ENCODE data around the gene RHOJ.

RHOJ gene

DNA sequence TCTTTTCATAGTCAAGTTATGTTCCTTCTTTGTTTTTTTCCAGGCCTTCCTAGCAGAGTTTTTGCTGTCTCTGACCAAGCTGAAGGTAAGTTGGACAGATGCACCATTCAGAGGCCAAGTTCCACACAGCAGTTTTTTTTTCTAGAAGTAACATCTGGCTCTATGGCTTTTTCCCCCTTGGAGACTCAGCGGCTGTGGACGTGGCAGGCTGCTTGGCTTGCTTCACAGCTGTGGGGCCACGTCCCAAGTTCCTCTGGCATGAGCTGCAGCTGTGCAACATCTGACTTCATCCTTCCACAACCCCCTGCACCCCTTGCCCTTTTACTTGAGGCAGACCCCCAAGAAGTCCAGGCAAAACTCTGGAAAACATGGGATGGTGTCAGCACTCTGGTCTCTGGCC, 24.2 kb upstream of the RHOJ start:
- Histone ChIP-seq H3K27me3 (ENCODE audit: insufficient read depth, low read length) (peaks cover 6% of the 10 kb centered on the region; the same call in 1 of the 2 replicates), H3K27ac (ENCODE audit: low read depth, low read length) (no peak overlapping the region), H2AFZ (ENCODE audit: low read length, unreplicated experiment) (no peak overlapping the region), H3K79me2 (ENCODE audit: control insufficient read depth, insufficient read depth, low read length, unreplicated experiment) (no peaks in the 10 kb centered on the region), H3K4me3 (ENCODE audit: low read depth, low read length) (no peak overlapping the region), H3K36me3 (ENCODE audit: insufficient read depth, low read length) (no peaks in the 10 kb centered on the region), H3K4me1 (ENCODE audit: control insufficient read depth, insufficient read depth, low read length, unreplicated experiment) (peaks cover 6% of the 10 kb centered on the region)

DNA sequence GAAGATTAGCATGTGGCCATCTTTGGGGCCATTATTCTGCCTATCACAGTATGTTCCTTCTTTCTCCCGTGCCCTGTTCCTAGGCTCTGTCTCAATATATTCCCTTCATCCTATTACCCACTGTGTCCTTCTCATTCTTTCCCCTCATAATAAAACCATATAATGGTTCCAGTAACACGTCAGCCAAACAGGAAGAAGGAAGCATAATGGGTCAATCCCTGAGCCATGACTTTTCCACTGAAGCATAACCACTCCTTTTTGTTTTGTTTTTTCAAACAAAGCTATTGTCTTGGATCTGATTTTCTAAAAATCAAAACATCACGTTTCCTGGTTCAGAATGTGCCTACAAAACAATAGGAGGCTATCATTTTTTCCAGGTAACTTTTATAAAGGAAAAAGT, 21.3 kb upstream of the RHOJ start:
- no peak overlapping the region for H3K27ac ChIP-seq (ENCODE audit: low read depth, low read length)
- no peaks in the 10 kb centered on the region for H3K36me3 ChIP-seq (ENCODE audit: insufficient read depth, low read length)
- no peaks in the 10 kb centered on the region for H3K27me3 ChIP-seq (ENCODE audit: insufficient read depth, low read length)
- no peak overlapping the region for H3K4me3 ChIP-seq (ENCODE audit: low read depth, low read length)
- H3K4me1 ChIP-seq (ENCODE audit: control insufficient read depth, insufficient read depth, low read length, unreplicated experiment) = peaks cover 15% of the 10 kb centered on the region
- no peak overlapping the region for H2AFZ ChIP-seq (ENCODE audit: low read length, unreplicated experiment)
- no peaks in the 10 kb centered on the region for H3K79me2 ChIP-seq (ENCODE audit: control insufficient read depth, insufficient read depth, low read length, unreplicated experiment)

DNA sequence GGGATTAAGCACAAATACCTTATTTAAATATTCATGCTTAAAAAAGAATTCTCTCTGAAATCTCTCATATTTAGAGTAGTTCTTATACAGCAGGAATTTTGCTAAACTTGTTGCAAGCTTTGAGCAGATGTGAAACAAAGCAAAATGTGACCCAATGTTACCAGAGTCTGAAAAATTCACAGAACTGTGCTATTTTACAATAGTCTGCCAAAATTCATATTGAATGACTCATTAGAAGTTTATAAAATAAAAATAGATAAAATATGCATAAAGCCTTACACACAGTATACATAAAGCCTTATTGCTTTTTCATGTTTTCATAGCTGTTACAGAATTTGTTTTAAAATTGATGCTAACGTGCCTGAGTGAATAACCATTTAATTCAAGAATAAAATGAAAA, 17.8 kb upstream of the RHOJ start:
- Histone ChIP-seq H3K36me3 (ENCODE audit: insufficient read depth, low read length) (no peaks in the 10 kb centered on the region), H3K4me1 (ENCODE audit: control insufficient read depth, insufficient read depth, low read length, unreplicated experiment) (peaks cover 9% of the 10 kb centered on the region), H3K4me3 (ENCODE audit: low read depth, low read length) (no peak overlapping the region; the same call in 1 of the 2 replicates), H3K27me3 (ENCODE audit: insufficient read depth, low read length) (no peaks in the 10 kb centered on the region), H2AFZ (ENCODE audit: low read length, unreplicated experiment) (no peak overlapping the region), H3K79me2 (ENCODE audit: control insufficient read depth, insufficient read depth, low read length, unreplicated experiment) (no peaks in the 10 kb centered on the region), H3K27ac (ENCODE audit: low read depth, low read length) (no peak overlapping the region)

DNA sequence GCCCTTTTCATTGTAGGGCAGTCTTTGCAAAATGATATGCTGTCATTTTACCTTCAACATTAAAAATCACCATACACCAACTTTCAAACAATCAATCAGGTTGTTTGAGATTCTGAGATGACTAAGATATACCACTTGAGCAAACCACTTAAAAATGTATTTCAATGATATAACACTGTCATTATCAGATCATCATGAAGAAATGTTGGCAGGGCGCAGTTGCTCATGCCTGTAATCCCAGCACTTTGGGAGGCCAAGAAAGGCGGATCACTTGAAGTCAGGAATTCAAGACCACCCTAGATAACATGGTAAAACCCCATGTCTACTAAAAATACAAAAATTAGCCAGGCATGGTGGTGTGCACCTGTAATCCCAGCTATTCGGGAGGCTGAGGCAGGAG, 13.0 kb upstream of the RHOJ start:
- Histone ChIP-seq H3K36me3 (ENCODE audit: insufficient read depth, low read length) (no peaks in the 10 kb centered on the region), H3K79me2 (ENCODE audit: control insufficient read depth, insufficient read depth, low read length, unreplicated experiment) (no peaks in the 10 kb centered on the region), H3K27ac (ENCODE audit: low read depth, low read length) (no peak overlapping the region)

DNA sequence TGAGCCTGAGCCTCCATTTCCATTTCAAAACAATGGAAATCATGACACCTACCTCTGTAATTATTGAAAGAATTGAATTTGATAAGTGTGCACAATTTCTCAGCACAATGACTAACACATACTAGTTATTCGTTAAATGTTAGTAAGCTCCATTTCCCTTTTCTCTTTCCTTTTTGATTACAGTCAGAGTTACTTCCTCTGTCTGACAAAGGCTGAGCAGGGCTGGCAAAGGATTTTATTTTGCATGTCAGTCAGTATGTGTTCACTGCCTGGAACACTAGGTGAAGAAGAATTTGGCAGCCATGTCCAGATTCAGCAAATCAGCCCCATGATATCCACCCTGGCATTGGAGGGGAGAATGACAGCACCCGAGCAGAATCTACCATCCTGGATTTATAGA, 12.2 kb upstream of the RHOJ start:
- Histone ChIP-seq H3K27me3 (ENCODE audit: insufficient read depth, low read length) (no peaks in the 10 kb centered on the region), H3K79me2 (ENCODE audit: control insufficient read depth, insufficient read depth, low read length, unreplicated experiment) (no peaks in the 10 kb centered on the region), H3K27ac (ENCODE audit: low read depth, low read length) (0 out of 2 replicates have a peak overlapping the region, but pooled peaks have one; percentile 9), H2AFZ (ENCODE audit: low read length, unreplicated experiment) (peak overlapping the region; percentile 61), H3K4me3 (ENCODE audit: low read depth, low read length) (no peak overlapping the region), H3K36me3 (ENCODE audit: insufficient read depth, low read length) (no peaks in the 10 kb centered on the region), H3K4me1 (ENCODE audit: control insufficient read depth, insufficient read depth, low read length, unreplicated experiment) (peaks cover 6% of the 10 kb centered on the region)

More for the DNA sequence above, 13.0 kb upstream of the RHOJ start:
- Histone ChIP-seq H3K4me1 (ENCODE audit: control insufficient read depth, insufficient read depth, low read length, unreplicated experiment) (peaks cover 11% of the 10 kb centered on the region), H3K27me3 (ENCODE audit: insufficient read depth, low read length) (no peaks in the 10 kb centered on the region), H3K4me3 (ENCODE audit: low read depth, low read length) (no peak overlapping the region), H2AFZ (ENCODE audit: low read length, unreplicated experiment) (no peak overlapping the region)

DNA sequence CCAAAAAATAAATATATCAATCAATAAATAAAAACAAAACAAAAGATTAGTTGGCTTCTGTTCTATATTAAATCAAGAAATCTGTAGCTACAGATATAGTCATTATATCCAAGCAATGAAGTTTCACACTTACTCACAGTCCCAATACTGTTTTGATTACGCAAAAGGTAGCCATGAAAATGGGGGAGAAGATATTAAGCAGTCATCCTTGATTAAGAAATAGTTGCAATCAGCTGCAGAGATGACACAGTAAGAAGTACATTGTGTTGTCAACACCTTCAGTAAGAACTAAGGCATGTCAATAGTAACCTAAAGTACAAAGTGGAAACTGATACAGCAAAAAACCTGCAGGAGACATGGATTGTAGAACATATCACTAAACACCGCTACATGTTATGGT, 11.0 kb upstream of the RHOJ start:
- Histone ChIP-seq H3K27me3 (ENCODE audit: insufficient read depth, low read length) (no peaks in the 10 kb centered on the region), H2AFZ (ENCODE audit: low read length, unreplicated experiment) (no peak overlapping the region), H3K79me2 (ENCODE audit: control insufficient read depth, insufficient read depth, low read length, unreplicated experiment) (no peaks in the 10 kb centered on the region), H3K4me1 (ENCODE audit: control insufficient read depth, insufficient read depth, low read length, unreplicated experiment) (peaks cover 6% of the 10 kb centered on the region), H3K27ac (ENCODE audit: low read depth, low read length) (no peak overlapping the region), H3K36me3 (ENCODE audit: insufficient read depth, low read length) (no peaks in the 10 kb centered on the region), H3K4me3 (ENCODE audit: low read depth, low read length) (no peak overlapping the region)

DNA sequence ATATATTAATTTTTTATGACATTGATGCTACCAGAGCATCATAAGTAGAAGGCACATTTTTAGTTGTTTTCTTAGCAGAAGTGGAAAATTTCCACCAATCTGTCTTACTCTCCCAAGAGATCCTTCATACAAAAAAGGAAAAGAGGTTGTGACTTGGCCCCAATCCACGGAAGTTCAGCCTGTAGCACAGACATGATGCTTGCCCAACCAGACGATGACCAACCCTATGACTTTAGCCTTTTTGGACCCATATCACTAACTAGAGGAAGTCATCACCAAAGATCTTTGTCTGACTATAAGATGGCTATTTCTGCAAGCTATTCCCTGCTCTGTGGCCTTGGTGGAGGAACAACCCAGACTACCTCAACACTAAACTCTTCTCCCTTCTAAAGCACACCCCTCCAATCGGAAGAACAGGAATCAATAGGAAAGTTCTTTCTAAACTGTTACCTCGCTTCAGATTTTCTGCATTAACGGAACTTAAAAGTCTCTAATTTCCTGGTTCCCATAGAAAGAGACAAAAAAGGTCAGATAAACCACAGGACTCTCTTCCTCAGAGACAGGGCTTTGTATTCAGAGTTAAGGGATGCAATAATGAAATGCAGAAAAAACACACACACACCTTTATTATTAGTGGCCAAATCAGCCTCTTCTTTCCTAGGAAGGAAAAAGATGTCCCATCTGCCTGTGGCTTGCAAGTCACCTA, 4.1 kb upstream of the RHOJ start:
- H3K27ac ChIP-seq (ENCODE audit: low read depth, low read length) = no peak overlapping the region
- H3K4me1 ChIP-seq (ENCODE audit: control insufficient read depth, insufficient read depth, low read length, unreplicated experiment) = peaks cover 9% of the 10 kb centered on the region
- no peak overlapping the region for H2AFZ ChIP-seq (ENCODE audit: low read length, unreplicated experiment)
- H3K4me3 ChIP-seq (ENCODE audit: low read depth, low read length) = no peak overlapping the region
- H3K36me3 ChIP-seq (ENCODE audit: insufficient read depth, low read length) = no peaks in the 10 kb centered on the region
- H3K79me2 ChIP-seq (ENCODE audit: control insufficient read depth, insufficient read depth, low read length, unreplicated experiment) = no peaks in the 10 kb centered on the region
- no peaks in the 10 kb centered on the region for H3K27me3 ChIP-seq (ENCODE audit: insufficient read depth, low read length)

DNA sequence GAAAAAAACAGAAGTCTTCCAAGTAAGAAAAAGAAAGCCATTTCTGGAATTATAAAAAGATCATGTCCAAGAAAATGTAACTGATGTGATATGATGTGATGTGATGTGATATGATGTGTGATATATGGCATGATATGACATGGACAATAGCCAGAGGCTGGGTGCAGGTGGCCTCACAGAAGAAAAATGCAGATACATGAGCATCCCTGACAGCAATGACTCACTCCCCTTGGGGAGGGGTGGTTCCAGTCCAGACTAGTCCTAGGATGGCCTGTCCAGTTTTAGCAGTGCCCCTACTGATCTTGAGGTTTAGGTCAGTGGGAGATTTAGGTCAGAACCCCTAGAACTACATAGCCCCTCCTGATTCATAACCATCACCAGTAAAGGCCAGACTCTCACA, 3.5 kb upstream of the RHOJ start:
- H3K36me3 ChIP-seq (ENCODE audit: insufficient read depth, low read length) = no peaks in the 10 kb centered on the region
- H3K4me3 ChIP-seq (ENCODE audit: low read depth, low read length) = no peak overlapping the region
- H3K4me1 ChIP-seq (ENCODE audit: control insufficient read depth, insufficient read depth, low read length, unreplicated experiment) = peaks cover 11% of the 10 kb centered on the region
- H3K27ac ChIP-seq (ENCODE audit: low read depth, low read length) = no peak overlapping the region
- no peak overlapping the region for H2AFZ ChIP-seq (ENCODE audit: low read length, unreplicated experiment)
- H3K27me3 ChIP-seq (ENCODE audit: insufficient read depth, low read length) = no peaks in the 10 kb centered on the region
- H3K79me2 ChIP-seq (ENCODE audit: control insufficient read depth, insufficient read depth, low read length, unreplicated experiment) = no peaks in the 10 kb centered on the region

DNA sequence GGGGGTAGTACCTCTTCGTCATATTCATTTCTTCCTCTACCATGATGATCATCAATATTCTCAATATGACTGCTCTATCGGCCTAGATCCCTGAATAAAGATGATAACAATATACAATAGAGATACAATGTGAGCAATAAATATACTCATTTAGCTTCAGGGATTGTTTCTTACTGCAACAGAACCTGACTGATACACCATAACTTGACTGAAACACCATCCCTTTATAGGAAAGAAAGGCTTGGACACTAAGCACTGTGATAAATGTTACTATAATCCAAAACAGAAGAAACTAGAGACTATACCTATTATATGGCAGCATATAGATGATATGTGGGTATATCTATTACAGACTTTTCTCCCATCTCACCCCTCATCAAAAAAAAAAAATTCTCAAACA, 1.2 kb upstream of the RHOJ start:
- Histone ChIP-seq H2AFZ (ENCODE audit: low read length, unreplicated experiment) (peak overlapping the region; percentile 62), H3K27me3 (ENCODE audit: insufficient read depth, low read length) (no peaks in the 10 kb centered on the region)

DNA sequence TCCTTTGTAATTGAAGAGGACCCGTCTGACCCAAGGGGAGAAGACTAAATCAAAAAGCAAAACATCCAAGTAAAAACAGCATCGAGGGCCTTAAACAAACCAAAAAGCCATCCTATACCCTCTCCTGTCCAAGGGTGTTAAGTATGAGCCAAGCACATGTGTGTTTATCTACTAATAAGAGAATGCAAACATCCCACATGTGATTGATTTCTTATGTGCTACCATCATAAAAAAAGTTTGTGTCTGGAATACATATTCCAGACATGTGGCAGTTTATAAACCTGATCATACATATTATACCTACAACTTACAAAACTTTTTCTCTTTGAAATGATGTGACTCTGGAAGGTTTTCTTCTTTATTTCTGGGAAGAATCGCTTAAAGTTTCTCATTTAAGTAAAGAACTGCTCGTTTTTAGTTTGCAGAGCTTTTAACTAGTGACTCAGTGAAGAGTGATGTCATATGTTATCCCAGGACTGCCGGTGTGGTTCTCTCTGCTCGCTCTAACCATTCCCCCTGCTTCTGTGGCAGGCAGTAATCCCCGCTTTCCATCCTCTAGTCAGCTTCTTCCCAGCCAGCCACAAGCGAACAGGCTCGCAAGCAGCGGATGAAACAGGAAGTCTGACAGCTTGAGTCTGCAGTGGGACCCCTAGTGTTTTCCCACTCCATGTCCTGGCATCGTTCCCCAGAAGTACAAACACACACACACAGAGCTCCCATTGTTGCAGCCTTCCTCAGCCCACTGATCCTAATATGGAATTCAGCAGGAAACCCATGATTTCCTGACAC, 431 bp upstream of the RHOJ start:
- H3K4me3 ChIP-seq (ENCODE audit: low read depth, low read length) = peak overlapping the region; percentile 62
- peaks cover 14% of the 10 kb centered on the region for H3K4me1 ChIP-seq (ENCODE audit: control insufficient read depth, insufficient read depth, low read length, unreplicated experiment)
- H3K79me2 ChIP-seq (ENCODE audit: control insufficient read depth, insufficient read depth, low read length, unreplicated experiment) = no peaks in the 10 kb centered on the region
- peak overlapping the region; percentile 62 for H2AFZ ChIP-seq (ENCODE audit: low read length, unreplicated experiment)
- no peaks in the 10 kb centered on the region for H3K27me3 ChIP-seq (ENCODE audit: insufficient read depth, low read length)
- H3K36me3 ChIP-seq (ENCODE audit: insufficient read depth, low read length) = no peaks in the 10 kb centered on the region
- peak overlapping the region; percentile 39 for H3K27ac ChIP-seq (ENCODE audit: low read depth, low read length)

More for the DNA sequence above, 1.2 kb upstream of the RHOJ start:
- Histone ChIP-seq H3K36me3 (ENCODE audit: insufficient read depth, low read length) (no peaks in the 10 kb centered on the region), H3K4me3 (ENCODE audit: low read depth, low read length) (peak overlapping the region; percentile 62), H3K79me2 (ENCODE audit: control insufficient read depth, insufficient read depth, low read length, unreplicated experiment) (no peaks in the 10 kb centered on the region), H3K4me1 (ENCODE audit: control insufficient read depth, insufficient read depth, low read length, unreplicated experiment) (peaks cover 14% of the 10 kb centered on the region), H3K27ac (ENCODE audit: low read depth, low read length) (no peak overlapping the region)
